H9 (cell line): ENCODE measurements around the gene ITPR2. TPM values are rescaled to one million over a fixed set of nuclear protein-coding genes. Genes with fewer than 3 reads are reported as not detected.

Source experiments
- DNase-seq: peaks from one replicate; pipeline ENCODE4 v3.0.0-alpha.2; 2017
- H2AFZ ChIP-seq: one replicate; pipeline ENCODE4 v1.6.1; 2013; ENCODE audit warnings: mild to moderate bottlenecking, low read length, control low read depth, moderate library complexity
- H2AK5ac ChIP-seq: 2 replicates; pipeline ENCODE4 v1.6.1; 2013; ENCODE audit warnings: low read length, control low read depth, mixed read lengths; ENCODE audit not compliant: insufficient read length
- H2BK120ac ChIP-seq: one replicate; pipeline ENCODE4 v1.6.1; 2013; ENCODE audit warnings: low read depth, mild to moderate bottlenecking, low read length, control low read depth, inconsistent platforms; ENCODE audit not compliant: poor library complexity, severe bottlenecking
- H2BK12ac ChIP-seq: 2 replicates; pipeline ENCODE4 v1.6.1; 2013; ENCODE audit warnings: low read length, control low read depth, mixed read lengths, low read depth; ENCODE audit not compliant: insufficient read length
- H2BK15ac ChIP-seq: 2 replicates; pipeline ENCODE4 v1.6.1; 2013; ENCODE audit warnings: low read depth, low read length, control low read depth
- H2BK20ac ChIP-seq: one replicate; pipeline ENCODE4 v1.6.1; 2013; ENCODE audit warnings: low read depth, mild to moderate bottlenecking, low read length, control low read depth, inconsistent platforms; ENCODE audit not compliant: poor library complexity, severe bottlenecking
- H2BK5ac ChIP-seq: 2 replicates; pipeline ENCODE4 v1.6.1; 2013; ENCODE audit warnings: low read length, control low read depth, mixed read lengths; ENCODE audit not compliant: insufficient read length
- H3K14ac ChIP-seq: 2 replicates; pipeline ENCODE4 v1.6.1; 2013; ENCODE audit warnings: low read length, control low read depth; ENCODE audit not compliant: insufficient read depth
- H3K18ac ChIP-seq: 2 replicates; pipeline ENCODE4 v1.6.1; 2013; ENCODE audit warnings: low read depth, mild to moderate bottlenecking, mixed read lengths, low read length, control low read depth; ENCODE audit not compliant: insufficient read length
- H3K23ac ChIP-seq: 2 replicates; pipeline ENCODE4 v1.6.1; 2013; ENCODE audit warnings: low read length, control low read depth, mixed read lengths, low read depth; ENCODE audit not compliant: insufficient read length
- H3K23me2 ChIP-seq: 2 replicates; pipeline ENCODE4 v1.6.1; 2013; ENCODE audit warnings: low read depth, mild to moderate bottlenecking, mixed read lengths, low read length, control low read depth; ENCODE audit not compliant: insufficient read length, poor library complexity, severe bottlenecking
- H3K27ac ChIP-seq: 2 replicates; pipeline ENCODE4 v1.5.1; 2013; ENCODE audit warnings: low read length, control low read depth, mixed read lengths, low read depth; ENCODE audit not compliant: insufficient read length
- H3K27me3 ChIP-seq: 2 replicates; pipeline ENCODE4 v1.6.1; 2013; ENCODE audit warnings: low read length, control low read depth, inconsistent platforms; ENCODE audit not compliant: insufficient read depth
- H3K4ac ChIP-seq: 2 replicates; pipeline ENCODE4 v1.6.1; 2013; ENCODE audit warnings: low read depth, mild to moderate bottlenecking, control low read depth, inconsistent platforms, low read length, moderate library complexity
- H3K4me1 ChIP-seq: 2 replicates; pipeline ENCODE4 v1.6.1; 2013; ENCODE audit warnings: low read length, control low read depth, inconsistent platforms; ENCODE audit not compliant: insufficient read depth
- H3K4me2 ChIP-seq: 2 replicates; pipeline ENCODE4 v1.6.1; 2013; ENCODE audit warnings: low read length, control low read depth, mixed read lengths; ENCODE audit not compliant: insufficient read length, insufficient read depth
- H3K56ac ChIP-seq: 2 replicates; pipeline ENCODE4 v1.6.1; 2013; ENCODE audit warnings: low read depth, mild to moderate bottlenecking, mixed read lengths, low read length, control low read depth; ENCODE audit not compliant: insufficient read length
- H3K79me1 ChIP-seq: 2 replicates; pipeline ENCODE4 v1.6.1; 2013; ENCODE audit warnings: low read depth, mild to moderate bottlenecking, moderate library complexity, low read length, control low read depth, inconsistent platforms; ENCODE audit not compliant: insufficient read depth, poor library complexity, severe bottlenecking
- H3K79me2 ChIP-seq: 2 replicates; pipeline ENCODE4 v1.6.1; 2013; ENCODE audit warnings: low read length, control low read depth, inconsistent platforms; ENCODE audit not compliant: insufficient read depth
- H3K9ac ChIP-seq: 2 replicates; pipeline ENCODE4 v1.6.1; 2013; ENCODE audit warnings: low read length, control low read depth, mixed read lengths; ENCODE audit not compliant: insufficient read length; ENCODE audit errors: extremely low read depth
- H3K9me3 ChIP-seq: one replicate; pipeline ENCODE4 v1.6.1; 2013; ENCODE audit warnings: low read depth, low read length, inconsistent platforms; ENCODE audit not compliant: control insufficient read depth
- H3T11ph ChIP-seq: one replicate; pipeline ENCODE4 v1.6.1; 2013; ENCODE audit warnings: mild to moderate bottlenecking, low read length, control low read depth, inconsistent platforms
- H4K20me1 ChIP-seq: one replicate; pipeline ENCODE4 v1.6.1; 2013; ENCODE audit not compliant: control insufficient read depth, insufficient read length, insufficient read depth
- H4K5ac ChIP-seq: 2 replicates; pipeline ENCODE4 v1.6.1; 2013; ENCODE audit warnings: low read depth, mild to moderate bottlenecking, mixed read lengths, low read length, control low read depth; ENCODE audit not compliant: insufficient read length
- H4K8ac ChIP-seq: replicated peaks from 2 replicates; pipeline ENCODE4 v1.6.1; 2013; ENCODE audit warnings: low read length, control low read depth, mixed read lengths, low read depth; ENCODE audit not compliant: insufficient read length
- H4K91ac ChIP-seq: 2 replicates; pipeline ENCODE4 v1.6.1; 2013; ENCODE audit warnings: low read depth, mild to moderate bottlenecking, moderate library complexity, mixed read lengths, low read length, control low read depth; ENCODE audit not compliant: insufficient read length
- H3K27ac Mint-ChIP-seq, 3 experiments: 2 replicates in 2 of 3; 3 replicates in 1 of 3; pipeline ENCODE4 v1.8.0; 2020 to 2021; ENCODE audit warnings: mixed read lengths in 3 of 3, mild to moderate bottlenecking in 1 of 3, moderate library complexity in 1 of 3
- H3K27me3 Mint-ChIP-seq: 2 replicates; pipeline ENCODE4 v1.8.0; 2021; ENCODE audit warnings: low read depth, mild to moderate bottlenecking, moderate library complexity, mixed read lengths
- H3K36me3 Mint-ChIP-seq, 3 experiments: 2 replicates in 2 of 3; 3 replicates in 1 of 3; pipeline ENCODE4 v1.8.0; 2020 to 2021; ENCODE audit warnings: low read depth in 3 of 3, mixed read lengths in 3 of 3; ENCODE audit not compliant: insufficient read depth in 1 of 3
- H3K4me1 Mint-ChIP-seq, 2 experiments: 2 replicates each; pipeline ENCODE4 v1.8.0; 2020; ENCODE audit warnings: mixed read lengths in 2 of 2
- H3K4me3 Mint-ChIP-seq, 2 experiments: 2 replicates in 1 of 2; 3 replicates in 1 of 2; pipeline ENCODE4 v1.8.0; 2020 to 2021; ENCODE audit warnings: mild to moderate bottlenecking in 2 of 2, mixed read lengths in 2 of 2, moderate library complexity in 1 of 2
- H3K9me3 Mint-ChIP-seq, 2 experiments: 2 replicates in 1 of 2; 3 replicates in 1 of 2; pipeline ENCODE4 v1.8.0; 2020; ENCODE audit warnings: mild to moderate bottlenecking in 2 of 2, mixed read lengths in 2 of 2, moderate library complexity in 1 of 2
- CTCF ChIP-seq: fragments of 200-600 bp; sonication (generic); conservative IDR thresholded peaks from 3 replicates; pipeline ENCODE4 v1.8.0; 2021; ENCODE audit warnings: antibody characterized with exemption, mild to moderate bottlenecking
- WGBS: extraction: QIAGEN DNeasy Blood & Tissue Kit; methylation state at CpG from one replicate; pipeline ENCODE4 v1.1.7; 2013; ENCODE audit warnings: missing lambda C conversion rate, low lambda C conversion rate, mixed read lengths; ENCODE audit not compliant: insufficient read length; ENCODE audit errors: extremely low coverage; 5-methylcytosine and 5-hydroxymethylcytosine counted together
- total RNA-seq: library from RNA; stranded (reverse); gene quantifications from 2 replicates; pipeline ENCODE4 v1.2.1, GENCODE V29; 2021

The ITPR2 gene
- total RNA-seq, 1 experiment from 2014 or later = 14.8 TPM

GRCh38 chr12:26783131-26783526 lies 49.9 kb downstream of the ITPR2 start:
- Histone ChIP-seq H3K79me2 (no peaks in the 10 kb centered on the region), H3K79me1 (no peaks in the 10 kb centered on the region), H3K4me1 (no peaks in the 10 kb centered on the region), H3K18ac (no peak overlapping the region), H4K5ac (no peak overlapping the region), H3K14ac (no peak overlapping the region), H3K56ac (no peak overlapping the region), H3T11ph (no peak overlapping the region), H3K27ac (no peak overlapping the region), H2BK12ac (no peak overlapping the region), H2BK15ac (no peak overlapping the region), H4K8ac (no peak overlapping the region), H3K27me3 (no peaks in the 10 kb centered on the region), H2BK20ac (no peak overlapping the region), H2AFZ (no peak overlapping the region), H3K4ac (no peak overlapping the region), H3K23me2 (no peaks in the 10 kb centered on the region), H3K23ac (no peak overlapping the region), H2AK5ac (no peak overlapping the region), H4K20me1 (no peaks in the 10 kb centered on the region), H3K9me3 (peaks cover 6% of the 10 kb centered on the region), H3K9ac (no peak overlapping the region), H2BK120ac (no peak overlapping the region), H3K4me2 (no peak overlapping the region), H4K91ac (no peak overlapping the region), H2BK5ac (no peak overlapping the region)
- no peaks in the 10 kb centered on the region for H3K27me3 Mint-ChIP-seq
- no peak for DNase-seq
- no peak overlapping the region for H3K4me3 Mint-ChIP-seq
- H3K36me3 Mint-ChIP-seq = peaks cover 22 to 58% (median 41%) of the 10 kb centered on the region in 3 experiments
- H3K9me3 Mint-ChIP-seq = peaks cover 8 to 21% of the 10 kb centered on the region in 2 experiments
- no peak for TF ChIP-seq CTCF
- H3K27ac Mint-ChIP-seq = no peak overlapping the region; a peak in 1 of 7 replicates
- no CpG with 5 or more reads among the region's 1 CpG for WGBS
- peaks cover 0 to 4% of the 10 kb centered on the region in 2 experiments; a peak in 2 of 4 replicates for H3K4me1 Mint-ChIP-seq
